Measurements from ENCODE around the gene MCUB.
"Not testable (repeated sequence)": the region's sequence is repeated elsewhere in the genome, so short reads cannot be mapped to it uniquely, and the experiment has no call there.

MCUB gene

GRCh38 chr4:109578846-109579245, 18.8 kb downstream of the MCUB start:
- no peak for DNase-seq (ENCODE audit: low read depth)

- not testable (repeated sequence) for DNase-seq (ENCODE audit: low read depth)
Measured at GRCh38 chr4:109579997-109580396, 20.0 kb downstream of the MCUB start.

- no peak for DNase-seq (ENCODE audit: low read depth)
Measured at GRCh38 chr4:109588176-109588575, 28.1 kb downstream of the MCUB start.

- DNase-seq (ENCODE audit: low read depth) = no peak
Measured at GRCh38 chr4:109589119-109589518, 29.1 kb downstream of the MCUB start.

- DNase-seq (ENCODE audit: low read depth) = no peak
Measured at GRCh38 chr4:109589605-109590004, 29.6 kb downstream of the MCUB start.

GRCh38 chr4:109590905-109591304, 30.9 kb downstream of the MCUB start:
- no peak for DNase-seq (ENCODE audit: low read depth)

- no peak for DNase-seq (ENCODE audit: low read depth)
Measured at GRCh38 chr4:109592367-109592766, 32.3 kb downstream of the MCUB start.

GRCh38 chr4:109595123-109595522, 35.1 kb downstream of the MCUB start:
- not testable (repeated sequence) for DNase-seq (ENCODE audit: low read depth)

- not testable (repeated sequence) for DNase-seq (ENCODE audit: low read depth)
Measured at GRCh38 chr4:109596420-109597085, 36.5 kb downstream of the MCUB start.

- DNase-seq (ENCODE audit: low read depth) = no peak
Measured at GRCh38 chr4:109599046-109599652, 39.1 kb downstream of the MCUB start.

GRCh38 chr4:109600431-109600830, 40.4 kb downstream of the MCUB start:
- DNase-seq (ENCODE audit: low read depth) = no peak

- no peak for DNase-seq (ENCODE audit: low read depth)
Measured at GRCh38 chr4:109601336-109601735, 41.3 kb downstream of the MCUB start.

GRCh38 chr4:109607976-109608375, 47.9 kb downstream of the MCUB start:
- no peak for DNase-seq (ENCODE audit: low read depth)

GRCh38 chr4:109608879-109609278, 48.8 kb downstream of the MCUB start:
- no peak for DNase-seq (ENCODE audit: low read depth)

GRCh38 chr4:109609431-109609830, 49.4 kb downstream of the MCUB start:
- no peak for DNase-seq (ENCODE audit: low read depth)

GRCh38 chr4:109610489-109610888, 50.4 kb downstream of the MCUB start:
- DNase-seq (ENCODE audit: low read depth) = no peak

GRCh38 chr4:109611045-109611646, 51.1 kb downstream of the MCUB start:
- DNase-seq (ENCODE audit: low read depth) = no peak

GRCh38 chr4:109614015-109614414, 54.0 kb downstream of the MCUB start:
- no peak for DNase-seq (ENCODE audit: low read depth)

- DNase-seq (ENCODE audit: low read depth) = no peak
Measured at GRCh38 chr4:109614466-109614865, 54.4 kb downstream of the MCUB start.

GRCh38 chr4:109615742-109616141, 55.7 kb downstream of the MCUB start:
- DNase-seq (ENCODE audit: low read depth) = no peak

- no peak for DNase-seq (ENCODE audit: low read depth)
Measured at GRCh38 chr4:109616243-109616642, 56.2 kb downstream of the MCUB start.

- DNase-seq (ENCODE audit: low read depth) = no peak
Measured at GRCh38 chr4:109622626-109623025, 62.6 kb downstream of the MCUB start.

- DNase-seq (ENCODE audit: low read depth) = no peak
Measured at GRCh38 chr4:109624536-109624935, 64.5 kb downstream of the MCUB start.

GRCh38 chr4:109627361-109627760, 67.3 kb downstream of the MCUB start:
- no peak for DNase-seq (ENCODE audit: low read depth)
